Left lung (tissue), 14 donors: ENCODE measurements around the gene TAF11L2. TPM values are rescaled to one million over a fixed set of nuclear protein-coding genes. Genes with fewer than 3 reads are reported as not detected.
A peak's percentile ranks its signal among the peaks of the same experiment; 100 is the strongest.
"Not testable (repeated sequence)": the region's sequence is repeated elsewhere in the genome, so short reads cannot be mapped to it uniquely, and the experiment has no call there.

Experiments used
- ATAC-seq: fragments of 200-7000 bp; cut with Tn5 transposase; one replicate; pipeline ENCODE4 v1.9.1; 2020; ENCODE audit warnings: moderate library complexity
- DNase-seq, 4 donors: peaks; one replicate each; pipeline ENCODE4 v3.0.0-alpha.2; 2013 to 2020
- H3K27ac ChIP-seq, 2 donors: fragments of 200-600 bp; sonication (generic) in 1 of 2; one replicate each; pipeline versions ENCODE4 v1.5.0 to v1.8.0; 2020 to 2021
- H3K27me3 ChIP-seq, 2 donors: fragments of 200-600 bp; sonication (generic) in 1 of 2; one replicate each; pipeline versions ENCODE4 v1.5.0 to v1.8.0; 2020 to 2021
- H3K36me3 ChIP-seq, 2 donors: fragments of 200-600 bp; sonication (generic) in 1 of 2; one replicate each; pipeline versions ENCODE4 v1.5.0 to v1.8.0; 2020 to 2021
- H3K4me1 ChIP-seq, 2 donors: fragments of 200-600 bp; one replicate each; pipeline ENCODE4 v1.8.0; 2021
- H3K4me3 ChIP-seq, 2 donors: fragments of 200-600 bp; sonication (generic) in 1 of 2; one replicate each; pipeline versions ENCODE4 v1.5.0 to v1.8.0; 2020 to 2021; ENCODE audit warnings: mild to moderate bottlenecking in 1 of 2
- H3K9me3 ChIP-seq, 2 donors: fragments of 200-600 bp; sonication (generic) in 1 of 2; one replicate each; pipeline versions ENCODE4 v1.5.0 to v1.8.0; 2020 to 2021
- CTCF ChIP-seq, 2 donors: fragments of 200-600 bp; sonication (generic) in 1 of 2; IDR thresholded peaks; one replicate each; pipeline versions ENCODE4 v1.5.0 to v1.8.0; 2021; ENCODE audit warnings: antibody characterized with exemption in 2 of 2
- intact Hi-C, 2 donors: fragments of 100-400 bp; cut with DNase I; formaldehyde crosslinking; loops; one replicate each; pipeline versions ENCODE4 v1.11.2 to v1.14.2; 2022
- long read RNA-seq, 12 donors: library from polyadenylated mRNA in 2 of 12; unstranded in 2 of 12; transcript quantifications; one replicate each; pipeline ENCODE4 v2.0.0 and lab custom pipeline, GENCODE V29; 2019 to 2026
- polyA plus RNA-seq, 6 donors: library from polyadenylated mRNA; unstranded; fragments of 120-200 nt; gene quantifications; one replicate each; pipeline ENCODE4 v1.2.1, GENCODE V29; 2013; ENCODE audit not compliant: insufficient read length in 6 of 6
- total RNA-seq, 2 donors: library from RNA; stranded (reverse); fragmentation: NEBNext Ultra II Directional; extraction: Animal tissue kit (Norgen Biotek cat#: 25700); gene quantifications; one replicate each; pipeline ENCODE4 v1.2.1, GENCODE V29; 2021
- donor health status: DM: no; HTN: yes; CAD: no.
- donor health status: DM: no; HTN: no; CAD: no.

TAF11L2 gene
- total RNA-seq = not detected
- not detected for polyA plus RNA-seq
- long read RNA-seq, donor 1 = 0 reads
- long read RNA-seq, donor 2 = 0 reads
- long read RNA-seq, donor 3 = 0 reads
- long read RNA-seq, donor 4 = 0 reads
- long read RNA-seq, donor 5 = 0 reads
- long read RNA-seq, donor 6 = 0 reads
- long read RNA-seq, donor 7 = 0 reads
- long read RNA-seq, donor 8 = 0 reads
- long read RNA-seq, donor 9 = 0 reads
- long read RNA-seq, donor 10 = 0 reads
- long read RNA-seq, donor 11 = 0 reads
- long read RNA-seq, donor 12 = 0 reads

DNA sequence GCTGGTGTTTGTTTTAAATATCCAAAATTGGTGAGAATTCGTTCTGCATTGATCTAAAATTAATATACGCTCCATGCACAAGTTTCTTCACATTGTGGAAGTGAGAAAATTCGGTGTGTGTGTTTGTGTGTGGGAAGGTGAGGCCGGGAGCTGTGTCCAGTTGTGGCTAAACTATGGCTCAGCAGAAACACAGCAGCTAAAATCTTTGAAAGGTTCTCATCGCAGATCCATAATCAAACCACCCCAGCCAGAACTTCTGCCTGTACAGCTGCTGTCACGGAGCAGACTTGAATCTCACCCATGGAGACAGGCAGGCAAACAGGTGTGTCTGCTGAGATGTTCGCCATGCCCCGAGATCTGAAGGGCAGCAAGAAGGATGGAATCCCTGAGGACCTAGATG is at the start of gene TAF11L2:
Gene TAF11L2, plus strand, starts transcription at position 301 of the 400 bp plus-strand sequence.
- intact Hi-C loops, ATAC-seq, DNase-seq, H3K4me1 ChIP-seq, H3K27me3 ChIP-seq, H3K4me3 ChIP-seq, H3K36me3 ChIP-seq, H3K9me3 ChIP-seq, H3K27ac ChIP-seq: not testable (repeated sequence)

GRCh38 chr5:17448877-17449276 is 49.2 kb upstream of the TAF11L2 start:
- no peaks in the 10 kb centered on the region for H3K4me1 ChIP-seq
- H3K9me3 ChIP-seq = no peaks in the 10 kb centered on the region
- DNase-seq (no peak), ATAC-seq (no peak)
- H3K27me3 ChIP-seq = no peaks in the 10 kb centered on the region
- intact Hi-C loops = no loop called here
- no peak overlapping the region for H3K4me3 ChIP-seq
- no peaks in the 10 kb centered on the region for H3K36me3 ChIP-seq
- no peak for TF ChIP-seq CTCF (IDR thresholded peaks at IDR 0.05)
- no peak overlapping the region for H3K27ac ChIP-seq

GRCh38 chr5:17452936-17453335 is 45.1 kb upstream of the TAF11L2 start:
- H3K36me3 ChIP-seq = no peaks in the 10 kb centered on the region
- intact Hi-C loops = no loop called here

GRCh38 chr5:17455942-17456341 is 42.1 kb upstream of the TAF11L2 start:
- intact Hi-C loops = no loop called here
- no peak for TF ChIP-seq CTCF (IDR thresholded peaks at IDR 0.05)
- Histone ChIP-seq H3K4me3 (no peak overlapping the region), H3K4me1 (peaks cover 0 to 4% of the 10 kb centered on the region in 2 donors), H3K27me3 (no peaks in the 10 kb centered on the region), H3K27ac (no peak overlapping the region), H3K36me3 (no peaks in the 10 kb centered on the region), H3K9me3 (peaks cover 0 to 2% of the 10 kb centered on the region in 2 donors)
- DNase-seq = no peak
- no peak for ATAC-seq

More at GRCh38 chr5:17452936-17453335, 45.1 kb upstream of the TAF11L2 start:
- ATAC-seq (no peak), DNase-seq (no peak)
- H3K27ac ChIP-seq = no peak overlapping the region
- H3K4me3 ChIP-seq = no peak overlapping the region
- no peaks in the 10 kb centered on the region for H3K9me3 ChIP-seq
- no peaks in the 10 kb centered on the region for H3K27me3 ChIP-seq
- no peak for TF ChIP-seq CTCF (IDR thresholded peaks at IDR 0.05)
- H3K4me1 ChIP-seq = no peaks in the 10 kb centered on the region

DNA sequence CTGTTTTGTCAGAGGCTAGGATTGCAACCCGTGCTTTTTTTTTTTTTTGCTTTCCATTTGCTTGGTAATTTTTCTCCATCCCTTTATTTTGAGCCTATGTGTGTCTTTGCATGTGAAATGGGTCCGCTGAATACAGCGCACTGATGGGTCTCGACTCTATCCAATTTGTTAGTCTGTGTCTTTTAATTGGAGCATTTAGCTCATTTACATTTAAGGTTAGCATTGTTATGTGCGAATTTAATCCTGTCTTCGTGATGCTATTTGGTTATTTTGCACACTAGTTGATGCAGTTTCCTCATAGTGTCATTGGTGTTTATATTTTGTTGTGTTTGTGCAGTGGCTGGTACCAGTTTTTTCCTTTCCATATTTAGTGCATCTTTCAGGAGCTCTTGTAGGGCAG is 36.2 kb upstream of the TAF11L2 start:
- H3K36me3 ChIP-seq = no peaks in the 10 kb centered on the region
- H3K27ac ChIP-seq = peak overlapping the region in 1 of 2 donors; percentile 80
- DNase-seq = no peak
- H3K4me1 ChIP-seq = peaks cover 0 to 4% of the 10 kb centered on the region in 2 donors
- intact Hi-C loops = no loop called here
- no peak overlapping the region for H3K4me3 ChIP-seq
- ATAC-seq = no peak
- peaks cover 0 to 11% of the 10 kb centered on the region in 2 donors for H3K9me3 ChIP-seq
- no peak for TF ChIP-seq CTCF (IDR thresholded peaks at IDR 0.05)
- no peaks in the 10 kb centered on the region for H3K27me3 ChIP-seq

DNA sequence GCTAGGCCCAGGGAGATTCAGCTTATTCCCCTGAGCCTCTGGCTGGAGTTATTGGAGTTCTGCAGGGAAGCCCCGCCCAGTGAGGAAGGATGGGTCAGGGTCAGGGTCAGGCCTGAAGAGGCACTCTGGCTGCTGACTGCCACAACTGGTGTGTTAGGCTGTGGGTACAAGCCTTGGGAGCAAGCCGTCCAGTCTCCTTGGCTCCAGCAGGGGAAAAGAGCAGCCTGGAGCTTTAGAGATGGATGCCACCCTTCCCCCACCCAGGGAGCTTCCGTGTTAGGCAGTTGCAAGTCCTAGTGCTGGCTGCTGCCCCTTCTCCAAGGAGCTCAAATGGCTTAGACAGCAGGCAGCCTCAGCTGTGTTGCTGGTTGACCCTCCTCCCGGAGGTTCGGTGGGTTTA is 34.4 kb upstream of the TAF11L2 start:
- Histone ChIP-seq H3K9me3 (peaks cover 0 to 9% of the 10 kb centered on the region in 2 donors), H3K27ac (no peak overlapping the region), H3K36me3 (no peaks in the 10 kb centered on the region), H3K27me3 (no peaks in the 10 kb centered on the region), H3K4me3 (no peak overlapping the region), H3K4me1 (peaks cover 0 to 4% of the 10 kb centered on the region in 2 donors)
- TF ChIP-seq CTCF (IDR thresholded peaks at IDR 0.05) = no peak
- DNase-seq (no peak), ATAC-seq (no peak)
- intact Hi-C loops = no loop called here
